GM21515 (cell line): Measurements from ENCODE around the gene TMEM62.
A peak's percentile ranks its signal among the peaks of the same experiment; 100 is the strongest.
"Not testable (repeated sequence)": the region's sequence is repeated elsewhere in the genome, so short reads cannot be mapped to it uniquely, and the experiment has no call there.

Experiments used
- ATAC-seq: cut with Tn5 transposase; IDR thresholded peaks from one replicate; pipeline ENCODE4 v1.9.1; 2021; ENCODE audit not compliant: unreplicated experiment

Gene TMEM62

DNA sequence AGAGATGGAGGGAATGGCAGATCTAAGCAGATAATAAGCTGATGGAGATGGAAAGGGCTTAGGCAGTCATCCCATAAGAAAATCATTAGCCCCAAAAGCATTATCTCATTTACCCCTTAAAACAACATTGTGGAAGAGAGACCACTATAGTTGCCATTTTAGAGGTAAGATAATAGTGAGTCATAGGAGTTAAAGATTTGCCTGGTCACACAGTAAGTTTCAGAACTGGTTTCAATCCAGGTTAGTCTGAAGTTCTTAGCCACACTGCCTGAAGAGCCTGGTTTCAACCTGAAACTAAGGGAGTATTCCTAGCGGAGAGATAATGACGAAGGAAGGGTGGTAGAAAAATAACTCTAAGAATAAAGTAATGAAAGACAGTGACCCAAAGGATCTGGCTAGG lies 14.6 kb upstream of the TMEM62 start:
- ATAC-seq: no peak

DNA sequence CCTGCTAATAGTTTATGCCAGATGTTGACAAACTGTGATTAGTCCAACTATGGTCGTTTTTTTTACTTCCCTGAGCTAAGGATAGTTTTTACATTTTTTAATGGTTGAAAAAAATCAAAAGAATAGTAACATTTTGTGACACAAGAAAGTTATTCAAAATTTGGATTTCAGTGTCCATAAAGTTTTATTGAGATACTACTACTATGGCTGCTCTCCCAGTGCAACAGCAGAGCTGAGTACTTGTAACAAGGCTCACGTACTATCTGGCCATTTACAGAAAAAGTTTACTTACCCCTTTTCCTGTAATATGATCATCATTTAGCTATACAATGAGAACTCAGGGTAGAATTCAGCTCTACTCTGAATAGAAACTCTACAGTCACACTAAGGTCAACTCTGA lies 11.5 kb upstream of the TMEM62 start:
- no peak for ATAC-seq

DNA sequence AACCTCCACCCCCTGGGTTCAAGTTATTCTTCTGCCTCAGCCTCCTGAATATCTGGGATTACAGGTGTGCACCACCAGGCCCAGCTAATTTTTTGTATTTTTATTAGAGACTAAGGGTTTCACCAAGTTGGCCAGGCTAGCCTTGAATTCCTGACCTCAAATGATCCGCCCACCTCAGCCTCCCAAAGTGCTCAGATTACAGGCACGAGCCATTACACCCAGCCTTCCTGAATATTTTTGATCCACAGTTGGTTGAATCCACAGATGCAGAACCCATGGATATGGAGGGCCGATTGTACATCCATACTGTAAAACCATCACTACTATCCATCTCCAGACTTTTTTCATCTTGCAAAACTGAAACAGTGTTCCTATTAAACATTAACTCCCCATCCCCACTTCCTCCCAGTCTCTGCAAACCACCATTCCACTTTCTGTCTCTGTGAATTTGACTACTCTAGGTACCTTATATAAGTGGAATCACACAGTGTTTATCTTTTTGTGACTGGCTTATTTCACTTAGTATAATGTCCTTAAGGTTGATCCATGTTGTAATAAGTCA lies 8.2 kb upstream of the TMEM62 start:
- ATAC-seq: no peak

DNA sequence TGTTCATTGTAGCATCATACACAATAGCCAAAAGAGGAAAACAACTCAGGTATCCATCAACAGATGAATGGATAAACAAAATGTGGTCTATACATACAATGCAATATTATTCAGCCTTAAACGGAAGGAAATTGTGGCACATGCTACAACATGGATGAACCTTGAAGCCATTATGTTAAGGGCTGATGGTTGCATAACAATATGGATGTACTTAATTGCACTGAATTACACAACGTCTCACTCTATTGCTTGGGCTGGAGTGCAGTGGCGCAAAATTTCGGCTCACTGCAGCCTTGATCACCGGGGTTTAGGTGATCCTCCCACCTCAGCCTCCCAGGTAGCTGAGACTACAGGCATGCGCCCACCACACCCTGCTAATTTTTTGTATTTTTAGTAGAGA lies 7.0 kb upstream of the TMEM62 start:
- no peak for ATAC-seq

DNA sequence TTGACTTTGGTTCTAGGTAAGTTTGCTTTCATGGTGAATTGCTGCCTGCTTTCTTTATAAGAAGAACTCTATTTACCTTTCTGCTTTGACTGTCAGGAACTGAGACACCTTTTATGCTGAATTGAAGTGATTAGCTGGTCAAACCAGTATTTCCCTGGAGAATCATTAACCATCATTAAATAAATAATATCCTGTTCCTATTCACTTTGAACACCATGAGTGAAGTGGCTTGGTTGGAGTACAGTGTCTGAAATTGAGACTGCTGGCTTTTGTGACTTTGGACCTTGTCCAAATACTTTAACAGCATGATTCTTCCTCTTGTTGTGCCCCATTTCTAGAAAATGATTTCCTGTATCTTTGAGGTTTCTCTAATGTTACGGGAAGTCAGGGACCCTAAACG lies 5.6 kb upstream of the TMEM62 start:
- no peak for ATAC-seq

DNA sequence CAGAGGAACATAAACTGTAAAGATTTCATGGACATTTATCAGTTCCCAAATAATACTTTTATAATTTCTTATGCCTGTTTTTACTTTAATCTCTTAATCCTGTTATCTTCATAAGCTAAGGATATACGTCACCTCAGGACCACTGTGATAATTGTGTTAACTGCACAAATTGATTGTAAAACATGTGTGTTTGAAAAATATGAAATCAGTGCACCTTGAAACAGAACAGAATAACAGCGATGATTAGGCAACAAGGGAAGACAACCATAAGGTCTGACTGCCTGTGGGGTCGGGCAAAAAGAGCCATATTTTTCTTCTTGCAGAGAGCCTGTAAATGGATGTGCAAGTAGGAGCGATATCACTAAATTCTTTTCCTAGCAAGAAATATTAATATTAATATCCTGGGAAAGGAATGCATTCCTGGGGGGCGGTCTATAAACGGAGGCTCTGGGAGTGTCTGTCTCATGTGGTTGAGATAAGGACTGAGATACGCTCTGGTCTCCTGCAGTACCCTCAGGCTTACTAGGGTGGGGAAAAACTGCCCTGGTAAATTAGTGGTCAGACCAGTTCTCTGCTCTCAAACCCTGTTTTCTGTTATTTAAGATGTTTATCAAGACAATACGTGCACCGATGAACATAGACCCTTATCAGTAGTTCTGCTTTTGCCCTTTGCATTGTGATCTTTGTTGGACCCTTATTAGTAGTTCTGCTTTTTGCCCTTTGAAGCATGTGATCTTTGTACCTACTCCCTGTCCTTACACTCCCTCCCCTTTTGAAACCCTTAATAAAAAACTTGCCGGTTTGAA lies 5.0 kb upstream of the TMEM62 start:
- not testable (repeated sequence) for ATAC-seq

DNA sequence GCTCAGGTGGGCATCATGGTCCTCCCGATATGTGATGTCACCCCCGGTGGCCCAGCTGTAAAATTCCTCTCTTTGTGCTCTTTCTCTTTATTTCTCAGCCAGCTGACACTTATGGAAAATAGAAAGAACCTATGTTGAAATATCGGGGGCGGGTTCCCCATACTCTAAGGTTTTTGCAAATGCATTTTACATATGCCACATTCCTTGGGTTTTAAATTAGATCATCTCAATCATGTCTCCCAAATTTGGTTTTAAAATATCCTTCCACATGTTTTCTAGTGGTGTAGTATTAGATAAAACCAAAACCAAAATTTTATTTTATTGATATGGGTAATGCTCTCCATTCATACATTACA lies 4.4 kb upstream of the TMEM62 start:
- ATAC-seq: no peak

DNA sequence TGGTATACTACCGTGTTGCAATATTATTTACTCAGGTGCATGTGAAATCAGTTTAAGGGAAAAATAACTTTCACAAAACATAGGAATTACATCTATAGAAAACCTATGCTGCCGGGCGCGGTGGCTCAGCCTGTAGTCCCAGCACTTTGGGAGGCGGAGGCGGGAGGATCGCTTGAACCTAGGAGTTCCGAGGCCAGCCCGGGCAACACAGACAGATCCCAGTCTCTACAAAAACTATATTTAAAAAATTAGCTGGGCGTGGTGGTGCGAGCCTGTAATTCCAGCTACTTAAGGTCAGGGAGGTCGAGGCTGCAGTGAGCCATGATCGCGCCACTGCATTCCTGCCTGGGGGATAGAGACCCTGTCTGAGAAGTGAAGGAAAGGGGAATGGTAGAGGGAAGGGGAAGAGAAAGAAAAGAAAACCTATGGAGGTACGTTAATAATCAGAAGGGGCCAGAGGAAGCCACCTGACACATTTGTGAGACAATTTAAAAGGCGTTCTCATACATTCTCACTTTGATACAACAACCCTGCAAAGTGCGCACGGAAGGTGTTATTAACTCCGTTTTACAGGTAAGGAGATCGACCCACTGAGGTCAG lies 456 bp upstream of the TMEM62 start:
- ATAC-seq: no peak

DNA sequence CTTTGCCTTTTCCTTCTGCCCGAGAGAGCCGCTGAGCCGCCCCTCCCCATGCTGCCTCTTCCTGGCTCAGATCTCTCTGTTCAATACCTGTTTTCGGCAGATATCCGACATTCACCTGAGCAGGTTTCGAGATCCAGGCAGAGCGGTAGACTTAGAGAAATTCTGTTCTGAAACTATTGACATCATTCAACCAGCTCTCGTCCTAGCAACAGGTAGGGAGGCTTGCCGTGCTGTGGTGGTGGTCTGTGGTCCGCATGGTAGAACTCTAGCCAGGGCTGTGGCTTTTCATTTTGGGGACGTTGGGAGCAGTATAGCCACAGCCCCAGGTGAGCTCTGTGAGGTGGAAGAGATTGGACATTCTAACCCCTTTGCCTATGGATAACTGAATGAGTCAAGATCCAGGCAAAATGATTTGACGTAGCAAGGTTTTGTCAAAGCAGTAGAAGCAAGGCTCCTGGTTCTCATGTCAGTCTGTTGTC lies 810 bp downstream of the TMEM62 start:
- peak; percentile 21 for ATAC-seq

DNA sequence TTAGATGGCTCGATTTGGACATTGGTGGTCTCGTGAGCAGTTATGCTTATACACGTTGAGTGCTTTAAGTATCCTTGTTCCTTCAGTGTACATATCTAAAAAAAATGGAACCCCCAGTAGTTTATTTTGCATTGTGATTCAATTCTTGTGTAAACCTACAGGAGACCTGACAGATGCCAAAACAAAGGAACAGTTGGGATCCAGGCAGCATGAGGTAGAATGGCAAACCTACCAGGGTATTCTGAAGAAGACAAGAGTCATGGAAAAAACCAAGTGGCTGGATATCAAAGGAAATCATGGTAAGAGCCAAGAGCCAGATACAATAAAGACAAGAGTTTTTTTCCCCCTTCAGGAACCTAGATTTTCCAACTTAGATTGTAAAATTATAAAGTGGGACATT lies 2.0 kb downstream of the TMEM62 start:
- no peak for ATAC-seq

DNA sequence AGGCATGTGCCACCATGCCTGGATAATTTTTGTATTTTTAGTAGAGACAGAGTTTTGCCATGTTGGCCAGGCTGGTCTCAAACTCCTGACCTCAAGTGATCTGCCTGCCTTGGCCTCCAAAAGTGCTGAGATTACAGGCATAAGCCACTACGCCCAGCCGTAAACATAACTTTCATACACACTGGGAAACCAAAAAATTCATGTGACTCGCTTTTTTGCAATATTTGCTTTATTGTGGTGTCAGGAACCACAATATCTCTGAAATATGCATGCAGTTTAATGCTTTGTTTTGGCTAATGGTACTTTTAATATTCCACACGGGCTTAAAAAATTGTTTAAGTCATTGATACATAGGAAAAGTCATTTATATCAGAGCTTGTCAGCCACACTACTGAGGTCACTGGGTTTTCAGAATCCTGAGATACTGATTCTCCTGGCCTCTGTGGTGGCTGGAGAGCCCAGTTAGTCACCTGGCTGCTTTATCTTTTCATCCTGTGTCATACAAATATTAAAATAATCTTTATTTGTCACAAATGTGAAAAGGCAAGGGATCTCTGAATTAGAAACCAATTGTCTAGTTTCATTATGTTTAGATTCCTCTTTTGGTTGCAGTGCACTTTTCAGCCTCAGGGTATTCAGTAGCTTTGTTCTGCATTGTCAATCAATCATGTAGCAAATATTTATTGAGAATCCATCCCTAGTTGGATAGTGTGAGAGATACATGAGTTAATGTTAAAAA lies 10.0 kb downstream of the TMEM62 start:
- ATAC-seq: no peak

DNA sequence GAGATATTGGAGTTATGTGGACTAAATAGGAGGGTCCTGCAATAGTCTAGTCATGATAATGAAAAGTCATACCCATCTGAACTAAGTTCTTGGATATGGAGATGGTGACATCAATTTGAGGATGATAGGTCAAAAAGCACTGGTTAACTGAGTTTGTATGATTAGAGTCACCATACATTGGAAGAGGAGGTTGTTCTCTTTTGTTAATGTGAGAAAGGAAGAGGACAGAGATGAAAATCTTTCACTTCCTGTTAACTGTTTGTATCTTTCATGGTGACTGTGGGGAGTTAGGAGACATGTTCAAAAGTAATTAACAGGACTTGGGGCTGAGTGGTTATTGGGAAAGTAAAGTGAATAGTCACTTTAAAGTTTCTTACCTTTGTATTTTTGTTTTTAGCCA lies 11.1 kb downstream of the TMEM62 start:
- no peak for ATAC-seq

DNA sequence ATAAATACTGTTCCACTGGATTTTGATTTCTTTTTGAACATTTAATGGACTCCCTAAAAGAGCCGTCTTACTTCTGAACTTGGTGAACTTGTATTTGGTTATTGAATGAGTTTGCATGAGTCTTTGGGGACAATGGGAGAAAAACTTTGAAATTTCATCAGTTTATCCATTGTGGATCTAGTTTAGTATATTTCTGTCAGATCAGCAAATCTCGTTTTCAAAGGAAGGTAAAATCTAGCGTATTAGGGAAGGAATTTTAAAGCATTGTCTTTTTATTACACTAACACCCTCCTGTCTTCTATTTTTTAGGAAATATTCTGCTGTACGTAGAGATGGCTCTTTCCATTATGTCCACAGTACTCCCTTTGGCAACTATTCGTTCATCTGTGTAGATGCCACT lies 12.8 kb downstream of the TMEM62 start:
- ATAC-seq: no peak

DNA sequence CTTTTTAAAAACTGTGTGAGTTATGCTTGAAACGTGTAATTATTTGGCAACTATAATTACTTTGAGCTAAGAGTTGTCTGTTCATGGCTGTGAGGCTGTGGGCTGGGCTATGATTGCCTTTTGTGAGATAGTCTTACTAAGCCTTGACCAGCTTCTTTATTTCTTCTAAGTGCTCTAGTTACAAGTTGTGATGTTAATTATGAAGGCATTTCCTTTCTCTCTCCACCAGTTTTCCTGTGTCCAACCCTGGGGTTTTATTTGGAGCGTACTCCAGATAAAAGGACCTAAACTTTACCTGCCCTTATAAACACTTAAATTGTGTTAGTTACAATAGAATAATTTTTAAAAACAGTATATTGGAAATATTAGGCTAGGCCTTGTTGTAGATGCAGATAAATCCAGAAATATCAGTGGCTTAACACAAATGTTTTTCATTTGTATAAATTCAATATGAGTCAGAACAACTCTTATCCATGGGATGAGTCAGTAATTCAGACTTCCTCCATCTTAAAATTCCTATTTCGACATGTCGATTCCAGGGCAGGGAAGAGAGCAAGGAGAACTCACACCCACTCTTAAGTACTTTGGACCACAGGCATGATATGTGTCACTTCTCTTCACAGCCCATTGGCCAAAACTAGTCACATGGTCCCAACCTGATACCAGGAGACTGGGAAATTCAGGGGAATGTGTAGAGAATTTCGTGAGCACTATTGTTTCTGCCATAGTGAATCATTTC lies 17.0 kb downstream of the TMEM62 start:
- ATAC-seq: no peak

DNA sequence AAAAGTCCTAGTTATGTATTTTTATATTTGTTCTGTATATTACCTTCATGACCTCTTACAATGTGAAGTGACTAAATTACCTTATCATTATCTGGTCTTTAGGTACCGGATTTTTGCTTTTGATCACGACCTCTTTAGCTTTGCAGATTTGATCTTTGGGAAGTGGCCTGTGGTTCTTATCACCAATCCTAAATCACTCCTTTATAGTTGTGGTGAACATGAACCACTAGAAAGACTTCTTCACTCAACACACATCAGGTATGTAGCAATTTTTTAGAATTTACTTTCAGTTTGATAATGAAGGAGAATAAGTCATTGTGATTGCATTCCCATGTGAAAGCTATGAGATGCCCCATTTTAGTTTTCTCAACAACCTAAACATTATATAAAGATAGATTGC lies 18.3 kb downstream of the TMEM62 start:
- no peak for ATAC-seq

DNA sequence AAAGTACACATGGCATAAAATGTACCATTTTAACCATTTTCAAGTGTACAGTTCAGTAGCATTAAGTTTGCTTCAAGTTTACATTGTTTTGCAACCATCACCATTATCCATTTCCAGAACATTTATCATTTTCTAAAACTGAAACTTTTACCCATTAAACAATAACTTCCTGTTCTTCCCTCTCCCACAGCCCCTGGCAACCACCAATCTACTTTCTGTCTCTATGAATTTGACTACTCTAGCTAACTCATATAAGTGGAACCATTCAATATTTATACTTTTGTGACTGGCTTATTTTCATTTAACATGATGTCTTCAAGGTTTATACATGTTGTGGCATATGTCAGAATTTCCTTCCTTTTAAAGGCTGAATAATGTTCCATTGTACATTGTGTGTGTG lies 19.9 kb downstream of the TMEM62 start:
- no peak for ATAC-seq

DNA sequence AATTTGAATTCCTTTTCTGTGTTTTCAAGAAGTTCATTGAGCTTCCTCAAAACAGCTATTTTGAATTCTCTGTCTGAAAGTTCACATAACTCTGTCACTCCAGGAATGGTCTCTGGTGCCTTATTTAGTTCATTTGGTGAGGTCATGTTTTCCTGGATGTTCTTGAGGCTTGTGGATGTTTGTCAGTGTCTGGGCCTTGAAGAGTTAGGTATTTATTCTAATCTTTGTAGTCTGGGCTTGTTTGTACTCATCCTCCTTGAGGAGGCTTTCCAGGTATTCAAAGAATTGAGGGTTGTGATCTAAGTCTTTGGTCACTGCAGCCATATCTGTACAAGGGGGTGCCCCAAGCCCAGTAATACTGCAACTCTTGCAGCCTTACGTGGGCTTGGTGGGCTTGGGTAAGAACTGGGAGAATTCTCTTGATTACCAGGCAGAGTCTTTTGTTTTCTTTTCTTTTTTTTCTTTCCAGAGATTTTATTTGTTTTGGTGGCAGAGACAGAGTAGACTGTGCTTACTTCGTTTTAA lies 32.5 kb downstream of the TMEM62 start:
- ATAC-seq: no peak

DNA sequence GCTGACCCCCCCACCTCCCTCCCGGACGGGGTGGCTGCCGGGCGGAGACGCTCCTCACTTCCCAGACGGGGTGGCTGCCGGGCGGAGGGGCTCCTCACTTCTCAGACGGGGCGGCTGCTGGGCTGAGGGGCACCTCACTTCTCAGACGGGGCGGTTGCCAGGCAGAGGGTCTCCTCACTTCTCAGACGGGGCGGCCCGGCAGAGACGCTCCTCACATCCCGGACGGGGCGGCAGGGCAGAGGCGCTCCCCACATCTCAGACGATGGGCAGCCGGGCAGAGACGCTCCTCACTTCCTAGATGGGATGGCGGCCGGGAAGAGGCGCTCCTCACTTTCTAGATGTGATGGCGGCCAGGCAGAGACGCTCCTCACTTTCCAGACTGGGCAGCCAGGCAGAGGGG lies 33.9 kb downstream of the TMEM62 start:
- ATAC-seq: not testable (repeated sequence)

DNA sequence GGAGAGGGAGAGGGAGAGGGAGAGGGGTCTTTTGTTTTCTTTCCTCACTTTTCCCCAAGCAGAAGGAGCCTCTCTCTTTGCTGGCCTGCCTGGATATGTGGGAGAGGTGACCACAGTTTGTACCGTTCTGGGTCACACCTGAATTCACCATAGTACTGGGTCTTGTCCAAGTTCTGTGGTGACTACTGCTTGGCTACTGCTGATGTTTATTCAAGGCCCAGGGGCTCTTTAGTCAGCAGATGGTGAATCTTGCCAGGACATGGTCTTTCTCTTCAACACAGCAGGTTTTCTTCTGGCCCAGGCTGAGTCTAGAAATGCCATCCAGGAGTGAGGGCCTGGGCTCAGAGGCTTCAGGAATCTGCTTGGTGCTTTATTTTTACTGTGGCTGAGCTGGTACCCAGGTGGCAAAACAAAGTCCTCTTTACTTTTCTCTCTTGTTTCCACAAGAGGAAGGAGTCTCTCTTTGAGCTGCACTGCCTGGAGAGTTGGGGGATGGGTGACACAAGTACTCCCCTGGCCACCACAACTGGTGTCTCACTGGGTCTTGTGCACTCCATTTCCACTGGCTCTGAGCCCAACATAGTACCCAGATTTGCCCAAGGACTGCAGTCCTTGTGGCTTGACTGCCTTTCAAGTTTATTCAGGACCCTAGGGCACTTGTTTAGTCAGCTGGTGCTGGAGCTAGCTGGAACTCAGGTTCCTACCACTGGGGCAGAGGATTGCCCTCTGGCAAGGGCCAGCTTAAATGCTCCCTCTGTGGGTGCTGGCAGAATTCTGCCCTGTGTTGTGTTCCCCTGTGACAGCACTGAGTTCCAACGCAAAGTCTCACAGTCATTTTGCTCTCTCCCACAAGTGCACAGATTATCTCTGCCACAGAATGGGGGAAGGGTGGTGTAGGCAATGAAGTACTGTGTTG lies 35.1 kb downstream of the TMEM62 start:
- ATAC-seq: no peak

DNA sequence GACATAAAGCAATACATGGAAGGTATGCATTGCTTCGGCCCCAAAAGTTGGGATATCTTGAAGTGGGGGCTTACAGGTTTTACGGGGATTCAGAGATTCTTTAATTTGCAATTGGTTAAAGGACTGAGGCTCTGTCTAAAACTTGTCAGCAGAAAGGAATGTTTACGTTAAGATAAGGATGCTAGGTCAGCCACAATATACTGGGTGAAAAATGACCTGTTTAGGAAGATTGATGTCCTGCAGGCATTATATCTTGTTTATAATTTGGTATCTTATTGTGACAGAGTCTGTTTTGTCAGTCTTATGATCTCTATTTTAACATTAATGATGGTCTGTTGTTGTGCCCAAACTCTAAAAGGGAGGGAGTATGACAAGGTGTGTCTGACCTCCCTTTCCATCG lies 36.5 kb downstream of the TMEM62 start:
- ATAC-seq: no peak
